Right ventricle myocardium inferior (tissue), 1 donor: Measurements from ENCODE around the gene PKNOX2. TPM values are rescaled to one million over a fixed set of nuclear protein-coding genes. Genes with fewer than 3 reads are reported as not detected.
A peak's percentile ranks its signal among the peaks of the same experiment; 100 is the strongest.

Experiments used
- ATAC-seq: fragments of 200-7000 bp; cut with Tn5 transposase; one replicate; pipeline ENCODE4 v1.9.1; 2020; ENCODE audit warnings: mild to moderate bottlenecking, moderate library complexity
- DNase-seq: peaks from one replicate; pipeline ENCODE4 v3.0.0; 2021; ENCODE audit errors: missing footprints
- intact Hi-C: fragments of 100-400 bp; cut with DNase I; formaldehyde crosslinking; loops from one replicate; pipeline ENCODE4 v1.11.0; 2022
- total RNA-seq: library from RNA; stranded (reverse); fragmentation: NEBNext Ultra II Directional; extraction: Animal tissue kit (Norgen Biotek cat#: 25700); gene quantifications from one replicate; pipeline ENCODE4 v1.2.1, GENCODE V29; 2021
- donor health status: DM: no; HTN: yes; CAD: no; lungs with severe emphysema.

Gene PKNOX2
- total RNA-seq, 1 donor from 2014 or later: 9.1 TPM

DNA sequence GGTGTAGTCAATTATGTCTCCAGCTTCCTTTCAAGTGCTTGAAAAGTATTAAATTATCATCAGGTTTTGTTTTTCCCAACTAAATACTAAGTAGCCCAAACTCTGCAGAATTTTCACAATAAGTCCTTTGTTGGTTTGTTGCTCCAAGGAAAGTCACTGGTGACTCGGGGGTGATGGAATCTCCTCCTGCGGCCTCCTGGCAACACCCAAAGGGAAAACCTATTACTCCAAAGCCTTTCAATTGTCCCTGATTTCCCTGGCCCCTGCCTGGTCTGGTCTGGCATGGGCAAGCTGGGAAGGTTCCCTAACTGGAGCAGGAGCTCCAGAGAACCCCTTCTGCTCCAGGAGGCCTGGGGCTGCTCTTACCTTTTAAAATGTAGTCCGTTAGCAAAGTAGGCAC, 283.6 kb downstream of the PKNOX2 start:
- DNase-seq (no peak), ATAC-seq (no peak)
- intact Hi-C loops: no loop called here

DNA sequence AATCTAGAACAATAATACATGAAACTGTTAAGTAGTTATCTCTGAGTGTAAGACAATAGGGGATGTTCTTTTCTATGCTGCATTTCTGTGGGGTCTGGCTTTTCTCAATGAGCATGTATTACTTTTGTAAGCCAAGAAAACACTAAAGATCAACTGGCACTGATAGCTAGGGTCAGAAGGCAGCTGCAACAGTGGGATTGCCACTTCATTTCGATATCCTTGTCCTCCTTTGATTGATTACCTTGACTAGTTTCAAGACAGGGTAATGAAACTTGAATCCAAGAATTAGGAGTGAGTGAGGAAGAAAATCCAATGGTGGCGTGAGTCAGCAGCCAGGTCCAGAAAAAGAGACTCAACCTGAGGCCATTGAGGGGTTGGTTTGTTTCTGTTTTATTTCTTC, 285.0 kb downstream of the PKNOX2 start:
- no peak for ATAC-seq
- intact Hi-C loops: no loop called here
- DNase-seq: no peak

DNA sequence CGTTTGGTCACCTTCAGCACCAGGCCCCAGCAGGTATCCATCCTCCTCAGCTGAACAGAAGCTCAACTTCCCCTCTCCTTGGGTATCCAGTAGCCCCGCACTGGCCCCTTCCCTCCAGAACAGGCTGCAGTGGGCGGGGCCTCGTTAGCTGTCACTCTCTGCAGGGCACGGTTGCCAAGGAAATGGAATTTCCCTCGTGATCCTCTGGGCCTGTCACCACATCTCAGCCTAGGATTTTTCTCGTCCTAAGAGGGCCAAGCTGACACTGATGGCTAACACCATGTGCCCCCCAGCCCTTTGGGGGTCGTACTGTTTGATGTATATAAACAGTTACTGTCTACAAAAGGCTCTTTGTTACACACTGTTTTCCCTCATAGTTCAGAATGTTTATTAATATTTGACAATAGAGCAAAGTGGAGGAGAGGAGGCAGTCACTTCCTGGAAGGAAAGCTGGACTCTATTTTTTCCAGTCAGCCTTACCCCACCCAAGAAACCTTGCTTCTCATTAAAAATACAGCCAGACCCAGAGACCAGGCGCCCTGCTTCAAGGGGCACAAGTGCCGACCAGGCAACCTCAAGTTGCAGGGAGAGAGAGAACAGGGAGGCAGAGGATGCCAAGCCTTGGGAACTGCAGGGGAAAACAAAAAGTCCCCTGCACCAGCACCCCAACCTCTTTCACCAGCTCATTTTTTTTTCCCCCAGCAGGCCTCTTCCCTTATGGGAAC, 287.0 kb downstream of the PKNOX2 start:
- intact Hi-C loops: loop anchor here (5.0 kb wide), 1 partner anchor 116 kb away; the partner anchor contains the start of gene EI24
- DNase-seq (peak; percentile 87), ATAC-seq (peak; percentile 87)

DNA sequence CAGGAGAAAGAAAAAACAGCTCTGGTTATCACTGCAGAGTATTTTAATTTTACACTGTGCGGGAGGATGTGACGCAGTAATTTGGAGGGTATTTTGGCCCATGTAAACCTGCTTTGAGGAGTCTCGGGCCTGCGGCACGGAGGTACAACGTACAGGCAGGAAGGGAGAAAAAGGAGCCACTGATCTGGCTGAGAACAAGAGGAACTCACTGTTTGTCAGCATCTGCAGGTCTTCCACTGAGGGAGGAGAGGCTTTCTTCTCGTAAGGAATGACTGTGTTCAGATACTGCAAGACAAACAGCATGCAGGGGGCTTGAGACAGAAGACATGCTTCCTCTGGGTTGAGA, 287.5 kb downstream of the PKNOX2 start:
- intact Hi-C loops: loop anchor here (5.0 kb wide), 1 partner anchor 115 kb away; the partner anchor contains the start of gene EI24
- peak; percentile 17 for ATAC-seq
- DNase-seq: no peak

DNA sequence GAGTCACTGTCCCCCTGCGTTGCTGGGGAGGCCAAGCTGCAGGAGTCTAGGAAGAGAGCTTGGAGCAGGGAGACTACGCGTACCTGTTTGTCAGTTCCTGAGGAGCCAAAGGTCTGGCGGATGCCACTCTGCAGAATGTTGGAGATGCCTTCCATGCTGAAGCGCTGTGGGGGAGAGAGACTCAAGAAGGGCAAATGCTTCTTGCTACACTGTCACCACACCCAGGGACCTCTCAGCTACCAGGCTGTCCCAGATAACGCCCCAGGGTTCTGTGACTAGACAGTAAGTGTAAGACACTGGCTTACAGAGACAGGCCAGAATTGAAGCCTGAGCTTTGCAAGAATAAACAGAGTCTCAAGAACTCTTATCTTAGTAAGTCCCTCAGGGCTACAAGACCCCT, 289.5 kb downstream of the PKNOX2 start:
- DNase-seq (no peak), ATAC-seq (no peak)
- intact Hi-C loops: loop anchor here (5.0 kb wide), 1 partner anchor 113 kb away; the partner anchor contains the start of gene EI24

DNA sequence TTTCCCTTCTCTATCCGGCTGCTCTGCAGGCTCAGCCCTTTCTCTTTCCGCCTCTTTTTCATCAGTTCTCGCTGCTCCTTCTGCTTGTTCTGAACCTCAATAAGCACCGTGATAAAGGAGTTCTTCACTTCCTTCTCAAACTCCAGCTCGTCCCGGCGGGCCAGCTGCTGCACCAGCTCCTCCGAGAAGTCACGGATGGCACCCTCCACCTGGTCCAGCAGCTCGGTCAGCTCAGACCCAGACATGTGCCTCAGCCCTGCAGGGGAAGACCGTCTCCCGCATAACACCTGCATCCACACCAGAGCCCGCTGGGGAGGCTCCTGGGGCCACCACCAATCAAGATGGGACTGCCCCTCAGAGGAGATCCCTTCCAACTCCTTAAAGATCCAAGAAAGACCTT, 291.3 kb downstream of the PKNOX2 start:
- no peak for DNase-seq
- no peak for ATAC-seq
- intact Hi-C loops: loop anchor here (5.0 kb wide), 1 partner anchor 41 kb away; the partner anchor contains the start of gene FEZ1

DNA sequence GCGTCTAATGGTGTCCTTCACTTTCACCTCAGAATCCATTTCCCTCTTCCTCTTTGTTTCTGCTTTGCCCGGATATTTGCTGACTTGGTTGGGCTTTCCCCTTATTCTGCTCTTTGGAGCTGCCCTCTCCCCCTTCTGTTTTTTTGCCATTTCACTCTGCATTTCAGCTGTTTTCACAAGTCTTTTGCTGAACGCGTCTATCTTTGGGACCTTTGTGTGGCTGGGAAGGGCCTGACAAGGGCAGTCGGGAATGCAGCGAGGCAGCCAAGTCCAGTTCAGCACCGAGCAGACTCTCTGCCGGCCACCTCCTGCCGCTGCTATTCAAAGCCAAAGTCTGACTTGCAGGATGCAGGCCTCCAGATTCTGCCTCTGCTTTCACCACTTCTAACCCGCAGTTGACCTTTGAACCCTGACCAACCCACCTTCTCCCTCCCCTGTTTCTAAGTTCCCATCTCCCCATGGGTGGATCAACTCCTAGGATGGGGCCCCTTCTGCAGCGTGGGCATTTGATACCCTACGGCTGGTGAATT, 293.3 kb downstream of the PKNOX2 start:
- intact Hi-C loops: loop anchor here (5.0 kb wide), 1 partner anchor 39 kb away; the partner anchor contains the start of gene FEZ1
- peak; percentile 97 for ATAC-seq
- DNase-seq: peak; percentile 85

DNA sequence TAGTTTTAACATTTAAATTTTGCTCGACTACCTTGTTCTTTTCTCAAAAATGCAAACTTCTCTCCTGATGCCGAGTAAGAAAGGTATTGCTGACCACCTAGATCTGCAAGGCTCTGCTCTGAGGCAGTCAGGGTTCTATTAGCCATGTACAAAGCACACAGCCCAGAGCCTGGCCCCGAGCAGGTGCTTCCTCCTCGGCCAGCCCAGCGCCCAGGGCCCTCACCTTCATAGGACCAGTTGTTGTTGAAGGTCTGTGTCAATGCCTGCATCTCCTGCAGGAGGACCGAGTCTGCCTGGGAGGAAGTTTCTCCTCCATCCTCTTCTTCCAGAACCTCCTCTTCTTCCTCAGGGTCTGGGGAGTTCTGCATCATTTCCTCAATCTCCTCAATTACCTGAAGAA, 295.7 kb downstream of the PKNOX2 start:
- intact Hi-C loops: no loop called here
- no peak for ATAC-seq
- no peak for DNase-seq

DNA sequence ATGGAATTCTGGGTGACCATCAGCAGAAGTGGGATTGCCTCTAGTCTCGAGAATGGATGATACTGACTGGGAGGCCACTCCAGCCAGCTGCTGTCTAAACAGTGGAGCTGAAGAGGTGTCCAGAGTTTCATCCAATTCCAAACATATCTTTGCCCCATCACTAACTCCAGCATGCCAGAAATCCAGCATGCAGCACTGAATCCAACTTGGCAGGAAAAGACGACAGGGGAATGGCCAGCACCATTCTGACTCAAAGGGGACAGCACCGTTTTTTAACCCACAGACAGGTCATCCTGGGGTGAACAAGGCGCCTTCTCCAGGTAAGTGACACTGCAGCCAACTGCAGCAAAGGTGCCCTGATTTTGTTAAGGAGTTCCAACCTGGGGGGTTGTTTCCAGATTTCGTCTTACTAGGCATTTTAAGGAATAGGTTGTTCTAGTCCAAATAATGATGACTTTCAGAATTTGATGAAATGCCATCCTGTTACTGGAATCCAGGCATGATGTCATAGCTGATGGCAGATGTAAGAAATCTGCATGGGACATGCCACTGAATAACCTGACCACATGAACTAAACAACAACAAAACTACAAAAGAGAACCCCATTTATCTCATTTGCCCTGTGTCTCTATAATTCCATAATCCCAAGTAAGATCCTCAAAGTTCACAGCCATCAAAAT, 299.2 kb downstream of the PKNOX2 start:
- ATAC-seq: no peak
- DNase-seq: no peak
- intact Hi-C loops: no loop called here

DNA sequence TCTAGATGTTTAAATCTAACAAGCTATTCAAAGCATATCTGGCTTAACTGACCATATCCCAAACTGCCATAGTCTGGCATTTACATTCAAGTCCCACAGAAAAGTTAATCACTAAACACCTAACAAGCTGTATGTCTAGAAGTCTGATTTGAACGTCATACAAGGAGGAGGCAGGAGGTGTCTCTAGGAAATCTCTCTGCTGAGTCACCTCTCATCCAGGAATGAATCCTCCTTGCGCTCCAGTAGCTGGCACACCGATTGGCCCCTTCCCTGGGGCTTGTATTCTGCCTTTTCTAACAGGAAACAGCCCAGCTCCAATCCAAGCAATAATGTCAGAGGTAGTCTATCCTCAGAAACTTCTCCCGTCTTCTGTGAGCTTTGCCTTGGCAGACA, 299.7 kb downstream of the PKNOX2 start:
- intact Hi-C loops: no loop called here
- ATAC-seq: no peak
- no peak for DNase-seq

DNA sequence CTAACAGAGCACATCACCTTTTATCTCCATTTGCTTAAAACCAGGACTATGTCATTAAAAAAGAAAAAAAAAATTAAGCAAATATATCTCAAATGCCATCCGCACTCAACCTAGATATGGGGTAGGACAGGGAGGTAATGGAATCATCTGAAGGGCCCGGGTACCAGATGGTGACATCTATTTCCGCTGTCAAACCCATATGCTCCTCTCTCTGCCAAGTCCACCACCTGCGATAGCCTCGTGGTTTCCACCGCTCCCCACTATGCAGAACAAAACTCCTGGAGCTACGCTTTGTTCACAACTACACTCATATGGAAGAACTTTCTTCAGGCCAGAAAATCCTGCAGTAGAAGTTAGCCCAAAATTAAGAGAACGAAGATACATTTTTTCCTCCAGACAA, 300.1 kb downstream of the PKNOX2 start:
- intact Hi-C loops: no loop called here
- ATAC-seq: no peak
- DNase-seq: no peak

DNA sequence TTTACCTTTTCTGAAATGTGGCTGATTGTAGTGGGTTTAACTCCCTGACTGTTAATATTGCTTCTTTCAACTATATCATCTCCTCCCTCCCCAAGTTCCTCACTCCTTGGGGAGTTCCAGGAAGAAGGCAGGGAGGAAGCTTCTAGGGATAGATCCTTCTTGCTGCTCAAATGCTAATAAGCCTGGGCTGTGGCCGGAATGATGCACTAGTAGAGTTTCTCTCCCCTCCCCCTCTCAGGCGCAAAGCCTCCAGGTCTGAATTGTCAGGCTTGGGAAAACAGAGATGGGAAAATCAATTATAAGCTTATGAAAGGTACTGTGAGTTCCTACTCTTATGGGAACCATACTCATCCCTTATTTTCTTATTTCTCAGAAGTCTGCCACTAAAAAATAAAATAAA, 300.7 kb downstream of the PKNOX2 start:
- ATAC-seq (no peak), DNase-seq (no peak)
- intact Hi-C loops: no loop called here

DNA sequence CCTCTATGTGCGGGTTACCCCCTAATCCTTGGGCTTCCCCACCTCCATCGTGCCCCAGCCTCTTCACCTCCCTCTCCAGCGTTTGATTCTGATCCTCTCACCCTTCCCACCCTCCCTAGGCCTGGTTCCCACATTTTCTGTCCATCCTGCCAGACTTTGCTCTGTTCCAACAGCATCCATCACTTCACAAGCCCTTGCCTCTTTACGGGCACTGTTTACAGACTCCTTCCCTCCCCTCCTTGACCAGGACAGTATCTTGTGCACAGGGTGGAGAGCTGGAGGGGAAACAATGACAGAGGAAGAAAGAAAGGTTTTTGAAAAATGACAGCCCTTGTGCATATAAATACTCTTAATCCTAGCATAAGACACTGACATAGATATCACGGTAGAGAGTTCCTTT, 301.1 kb downstream of the PKNOX2 start:
- DNase-seq (no peak), ATAC-seq (no peak)
- intact Hi-C loops: no loop called here

DNA sequence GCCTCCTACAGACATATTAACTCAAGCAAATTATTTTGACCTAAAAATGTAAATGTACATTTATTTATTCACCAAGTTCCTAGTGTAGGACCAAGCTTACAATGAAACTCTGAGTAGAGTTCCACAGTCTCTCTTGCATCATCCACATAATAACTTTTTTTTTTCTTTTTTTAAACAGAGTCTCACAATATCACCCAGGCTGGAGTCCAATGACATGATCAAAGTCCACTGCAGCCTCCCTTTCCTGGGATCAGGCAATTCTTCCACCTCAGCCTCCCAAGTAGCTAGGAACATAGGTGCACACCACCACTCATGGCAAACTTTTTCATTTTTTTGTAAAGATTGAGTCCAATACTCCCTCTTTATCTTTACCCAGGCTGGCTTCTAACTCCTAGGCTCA, 303.5 kb downstream of the PKNOX2 start:
- DNase-seq (no peak), ATAC-seq (no peak)
- intact Hi-C loops: no loop called here

DNA sequence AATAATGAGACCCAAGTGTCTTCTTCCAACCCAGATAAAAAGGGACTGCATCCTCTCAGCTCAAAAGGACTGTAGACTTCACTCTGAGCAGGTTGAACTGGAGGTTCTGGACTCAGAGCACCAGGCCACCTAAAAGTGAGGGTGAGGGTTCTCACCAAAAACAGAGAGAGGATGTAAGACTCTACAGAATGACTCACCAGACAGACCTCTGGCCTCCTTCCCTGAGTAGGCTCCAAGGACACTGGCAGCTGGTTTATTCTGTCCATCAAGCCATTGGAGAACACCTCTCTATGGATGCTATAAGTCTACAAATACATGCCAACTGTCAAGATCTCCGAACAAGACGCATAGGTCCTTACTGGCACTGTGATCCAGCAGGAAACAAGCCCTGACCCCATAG, 304.3 kb downstream of the PKNOX2 start:
- intact Hi-C loops: no loop called here
- DNase-seq (no peak), ATAC-seq (no peak)

DNA sequence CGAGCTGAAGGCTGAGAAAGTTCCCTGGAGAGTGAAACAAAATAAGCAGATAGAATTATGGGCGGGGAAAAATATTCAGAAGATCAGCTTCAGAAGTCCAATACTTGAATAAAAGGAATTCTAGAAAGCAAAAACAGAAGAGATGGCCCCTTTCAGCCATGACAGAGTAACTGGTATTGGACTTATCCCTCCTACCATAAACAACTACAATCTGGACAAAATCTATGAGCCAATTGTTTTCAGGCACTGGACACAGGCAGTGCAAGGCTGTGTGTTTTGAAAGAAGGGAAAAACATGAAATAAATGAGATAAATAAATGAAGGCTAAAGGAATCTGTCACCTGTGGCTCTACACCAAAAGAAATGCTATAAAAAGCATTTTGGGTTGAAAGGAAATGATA, 305.8 kb downstream of the PKNOX2 start:
- intact Hi-C loops: no loop called here
- DNase-seq: no peak
- no peak for ATAC-seq

DNA sequence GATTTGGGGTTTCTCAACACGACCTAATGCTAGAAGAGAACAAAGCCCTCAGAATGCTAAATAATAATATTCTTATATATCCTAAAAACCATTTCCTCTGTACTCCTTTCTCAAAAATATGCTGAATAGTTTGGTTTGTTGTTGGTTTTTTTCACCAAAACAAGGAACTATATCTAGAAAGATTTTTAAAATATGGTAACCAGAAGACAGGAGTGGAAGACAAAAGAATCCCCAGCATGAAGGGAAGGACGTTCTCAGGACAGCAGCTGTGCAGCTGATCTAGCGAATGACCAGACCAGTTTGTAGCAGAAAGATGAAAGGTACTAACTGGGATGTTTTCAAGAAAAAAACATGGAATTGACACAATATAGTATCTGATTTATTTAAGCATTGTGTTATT, 312.2 kb downstream of the PKNOX2 start:
- ATAC-seq (no peak), DNase-seq (no peak)
- intact Hi-C loops: no loop called here

DNA sequence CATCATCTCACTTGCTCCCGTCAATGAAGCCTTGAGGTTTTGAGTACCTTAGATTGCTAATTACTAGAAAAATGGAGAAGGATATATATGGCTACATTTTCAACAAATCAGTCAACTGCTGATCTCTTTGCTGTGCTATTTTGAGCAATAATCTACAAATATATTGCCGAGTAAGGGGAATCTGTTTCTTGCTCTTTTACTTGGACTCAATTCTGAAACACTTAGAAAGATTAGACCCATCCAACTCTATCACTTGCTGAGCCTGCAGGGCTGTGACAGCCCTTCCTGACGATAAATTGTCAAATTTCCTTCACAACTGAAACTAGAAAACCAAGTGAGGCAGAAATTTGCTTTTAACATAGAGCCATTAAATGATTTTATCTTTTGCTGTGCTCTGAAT, 314.6 kb downstream of the PKNOX2 start:
- ATAC-seq: no peak
- intact Hi-C loops: no loop called here
- no peak for DNase-seq

DNA sequence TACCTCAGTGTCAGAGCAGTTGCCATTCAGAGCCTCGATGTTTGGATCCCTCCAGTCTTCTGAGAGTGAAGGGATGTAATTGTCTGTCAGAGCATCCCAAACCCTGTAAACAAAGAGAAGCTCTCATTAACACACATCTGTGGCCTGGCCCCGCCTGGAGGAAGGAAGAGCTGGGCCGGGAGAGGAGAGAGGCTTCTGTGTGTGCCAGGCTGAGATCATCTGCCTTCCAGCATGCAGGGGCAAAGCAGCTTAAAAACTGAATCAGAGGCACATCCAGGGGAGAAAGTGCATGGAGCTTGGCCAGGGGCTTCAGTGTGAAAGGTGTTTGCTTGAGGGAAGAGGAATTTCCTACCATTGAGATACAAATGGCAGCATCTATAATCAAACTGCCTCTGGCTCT, 317.0 kb downstream of the PKNOX2 start:
- ATAC-seq (no peak), DNase-seq (no peak)
- intact Hi-C loops: no loop called here
